Measurements from ENCODE around the gene SSBP2.
"Not testable (repeated sequence)": the region's sequence is repeated elsewhere in the genome, so short reads cannot be mapped to it uniquely, and the experiment has no call there.

SSBP2 gene

GRCh38 chr5:81486711-81487110, 264.2 kb downstream of the SSBP2 start:
- Histone ChIP-seq H3K36me3 (ENCODE audit: insufficient read depth, low read length) (no peaks in the 10 kb centered on the region), H3K9me3 (ENCODE audit: low read length) (no peaks in the 10 kb centered on the region), H3K4me3 (ENCODE audit: low read depth in 1 of 2, low read length in 2 of 2) (no peak overlapping the region), H3K27ac (ENCODE audit: low read depth, low read length) (no peak overlapping the region), H3K4me1 (ENCODE audit: insufficient read depth, low read length) (no peaks in the 10 kb centered on the region), H3K27me3 (ENCODE audit: control insufficient read depth in 1 of 2, insufficient read depth in 2 of 2, low read length in 2 of 2) (no peaks in the 10 kb centered on the region), H3K9ac (ENCODE audit: low read length) (no peak overlapping the region)

- Histone ChIP-seq H3K9ac (ENCODE audit: low read length) (no peak overlapping the region), H3K27me3 (ENCODE audit: control insufficient read depth in 1 of 2, insufficient read depth in 2 of 2, low read length in 2 of 2) (no peaks in the 10 kb centered on the region), H3K9me3 (ENCODE audit: low read length) (no peaks in the 10 kb centered on the region), H3K4me1 (ENCODE audit: insufficient read depth, low read length) (no peaks in the 10 kb centered on the region), H3K36me3 (ENCODE audit: insufficient read depth, low read length) (no peaks in the 10 kb centered on the region), H3K4me3 (ENCODE audit: low read depth in 1 of 2, low read length in 2 of 2) (no peak overlapping the region), H3K27ac (ENCODE audit: low read depth, low read length) (no peak overlapping the region)
These were observed 268.3 kb downstream of the SSBP2 start for GRCh38 chr5:81482595-81482994.

DNA sequence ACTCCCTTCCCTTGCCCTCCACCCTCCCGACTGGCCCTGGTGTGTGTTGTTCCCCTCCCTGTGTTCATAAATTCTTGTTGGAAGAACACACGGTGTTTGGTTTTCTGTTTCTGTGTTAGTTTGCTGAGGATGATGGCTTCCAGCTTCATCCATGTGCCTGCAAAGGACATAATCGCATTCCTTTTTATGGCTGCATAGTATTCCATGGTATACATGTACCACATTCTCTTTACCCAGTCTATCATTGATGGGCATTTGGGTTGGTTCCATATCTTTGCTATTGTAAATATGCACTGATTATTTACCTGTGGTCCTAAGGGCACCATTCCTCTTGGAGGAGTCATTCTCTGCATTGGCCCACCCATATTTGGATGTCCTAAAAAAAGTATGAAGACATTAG, 277.5 kb downstream of the SSBP2 start:
- not testable (repeated sequence) for H3K4me3 ChIP-seq (ENCODE audit: low read depth in 1 of 2, low read length in 2 of 2); H3K9ac ChIP-seq (ENCODE audit: low read length); H3K27me3 ChIP-seq (ENCODE audit: control insufficient read depth in 1 of 2, insufficient read depth in 2 of 2, low read length in 2 of 2); H3K27ac ChIP-seq (ENCODE audit: low read depth, low read length); H3K4me1 ChIP-seq (ENCODE audit: insufficient read depth, low read length); H3K9me3 ChIP-seq (ENCODE audit: low read length)
- H3K36me3 ChIP-seq (ENCODE audit: insufficient read depth, low read length): peaks cover 14% of the 10 kb centered on the region

DNA sequence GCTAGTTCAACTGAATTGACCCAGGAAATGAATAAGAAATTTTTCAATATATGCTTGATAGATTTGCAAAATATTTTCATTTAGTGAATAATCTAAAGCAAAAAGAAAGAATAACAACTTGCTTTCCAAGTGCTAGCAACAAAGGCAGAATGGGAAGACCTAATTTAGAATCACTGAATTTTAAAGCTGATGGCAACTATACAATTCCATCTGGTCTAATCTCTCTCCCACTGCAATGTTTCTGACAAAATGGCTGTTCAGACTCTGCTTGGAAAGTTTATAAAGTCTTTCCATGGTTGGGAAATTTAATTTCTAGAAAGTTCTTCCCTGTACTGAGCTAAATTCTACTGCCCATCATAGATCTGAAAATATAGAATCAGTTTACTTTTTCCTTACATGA, 281.2 kb downstream of the SSBP2 start:
- H3K4me3 ChIP-seq (ENCODE audit: low read depth in 1 of 2, low read length in 2 of 2): no peak overlapping the region
- H3K9me3 ChIP-seq (ENCODE audit: low read length): no peaks in the 10 kb centered on the region
- no peak overlapping the region for H3K27ac ChIP-seq (ENCODE audit: low read depth, low read length)
- no peaks in the 10 kb centered on the region for H3K4me1 ChIP-seq (ENCODE audit: insufficient read depth, low read length)
- no peaks in the 10 kb centered on the region for H3K27me3 ChIP-seq (ENCODE audit: control insufficient read depth in 1 of 2, insufficient read depth in 2 of 2, low read length in 2 of 2)
- H3K9ac ChIP-seq (ENCODE audit: low read length): no peak overlapping the region
- H3K36me3 ChIP-seq (ENCODE audit: insufficient read depth, low read length): peaks cover 14% of the 10 kb centered on the region

- Histone ChIP-seq H3K27me3 (ENCODE audit: control insufficient read depth in 1 of 2, insufficient read depth in 2 of 2, low read length in 2 of 2) (no peaks in the 10 kb centered on the region), H3K27ac (ENCODE audit: low read depth, low read length) (no peak overlapping the region), H3K4me3 (ENCODE audit: low read depth in 1 of 2, low read length in 2 of 2) (no peak overlapping the region), H3K4me1 (ENCODE audit: insufficient read depth, low read length) (no peaks in the 10 kb centered on the region), H3K9ac (ENCODE audit: low read length) (no peak overlapping the region), H3K36me3 (ENCODE audit: insufficient read depth, low read length) (peaks cover 5% of the 10 kb centered on the region), H3K9me3 (ENCODE audit: low read length) (no peaks in the 10 kb centered on the region)
These were observed 300.0 kb downstream of the SSBP2 start for GRCh38 chr5:81450940-81451339.

GRCh38 chr5:81435023-81435422, 315.9 kb downstream of the SSBP2 start:
- H3K27me3 ChIP-seq (ENCODE audit: control insufficient read depth in 1 of 2, insufficient read depth in 2 of 2, low read length in 2 of 2): no peaks in the 10 kb centered on the region
- H3K4me1 ChIP-seq (ENCODE audit: insufficient read depth, low read length): no peaks in the 10 kb centered on the region
- H3K27ac ChIP-seq (ENCODE audit: low read depth, low read length): no peak overlapping the region
- H3K9me3 ChIP-seq (ENCODE audit: low read length): no peaks in the 10 kb centered on the region
- H3K36me3 ChIP-seq (ENCODE audit: insufficient read depth, low read length): no peaks in the 10 kb centered on the region
- no peak overlapping the region for H3K9ac ChIP-seq (ENCODE audit: low read length)
- no peak overlapping the region for H3K4me3 ChIP-seq (ENCODE audit: low read depth in 1 of 2, low read length in 2 of 2)

- no peaks in the 10 kb centered on the region for H3K27me3 ChIP-seq (ENCODE audit: control insufficient read depth in 1 of 2, insufficient read depth in 2 of 2, low read length in 2 of 2)
- no peaks in the 10 kb centered on the region for H3K36me3 ChIP-seq (ENCODE audit: insufficient read depth, low read length)
- H3K27ac ChIP-seq (ENCODE audit: low read depth, low read length): no peak overlapping the region
- no peaks in the 10 kb centered on the region for H3K9me3 ChIP-seq (ENCODE audit: low read length)
- no peak overlapping the region for H3K4me3 ChIP-seq (ENCODE audit: low read depth in 1 of 2, low read length in 2 of 2)
- no peak overlapping the region for H3K9ac ChIP-seq (ENCODE audit: low read length)
- peaks cover 11% of the 10 kb centered on the region for H3K4me1 ChIP-seq (ENCODE audit: insufficient read depth, low read length)
These were observed 320.9 kb downstream of the SSBP2 start for GRCh38 chr5:81429985-81430384.

- H3K27ac ChIP-seq (ENCODE audit: low read depth, low read length): no peak overlapping the region
- H3K9me3 ChIP-seq (ENCODE audit: low read length): no peaks in the 10 kb centered on the region
- H3K9ac ChIP-seq (ENCODE audit: low read length): no peak overlapping the region
- no peaks in the 10 kb centered on the region for H3K27me3 ChIP-seq (ENCODE audit: control insufficient read depth in 1 of 2, insufficient read depth in 2 of 2, low read length in 2 of 2)
- H3K4me3 ChIP-seq (ENCODE audit: low read depth in 1 of 2, low read length in 2 of 2): no peak overlapping the region
- H3K36me3 ChIP-seq (ENCODE audit: insufficient read depth, low read length): no peaks in the 10 kb centered on the region
- H3K4me1 ChIP-seq (ENCODE audit: insufficient read depth, low read length): peaks cover 11% of the 10 kb centered on the region
These were observed 321.5 kb downstream of the SSBP2 start for GRCh38 chr5:81429363-81429762.

DNA sequence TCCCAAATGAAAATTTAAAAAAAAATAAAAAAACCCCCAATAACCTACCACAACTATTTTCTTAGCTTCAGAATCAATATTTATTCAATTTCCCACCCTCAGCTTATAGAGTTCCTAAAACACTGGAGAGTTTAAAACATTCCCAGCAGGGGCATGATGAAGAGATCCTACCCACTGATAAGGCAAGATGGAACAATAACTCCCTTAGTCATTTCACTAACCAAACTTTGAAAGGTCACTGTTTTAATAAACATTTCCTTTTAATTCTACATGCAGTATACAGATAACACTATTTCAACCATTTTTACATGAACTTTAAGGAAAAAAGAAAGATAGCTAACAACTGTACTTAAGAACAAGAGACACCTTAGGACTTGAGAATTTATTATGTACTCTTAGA, 322.0 kb downstream of the SSBP2 start:
- no peaks in the 10 kb centered on the region for H3K9me3 ChIP-seq (ENCODE audit: low read length)

GRCh38 chr5:81428446-81428845, 322.5 kb downstream of the SSBP2 start:
- H3K9ac ChIP-seq (ENCODE audit: low read length): no peak overlapping the region

More for the DNA sequence above, 322.0 kb downstream of the SSBP2 start:
- H3K9ac ChIP-seq (ENCODE audit: low read length): no peak overlapping the region
- H3K4me3 ChIP-seq (ENCODE audit: low read depth in 1 of 2, low read length in 2 of 2): no peak overlapping the region
- H3K36me3 ChIP-seq (ENCODE audit: insufficient read depth, low read length): no peaks in the 10 kb centered on the region
- peaks cover 11% of the 10 kb centered on the region for H3K4me1 ChIP-seq (ENCODE audit: insufficient read depth, low read length)
- H3K27me3 ChIP-seq (ENCODE audit: control insufficient read depth in 1 of 2, insufficient read depth in 2 of 2, low read length in 2 of 2): no peaks in the 10 kb centered on the region
- H3K27ac ChIP-seq (ENCODE audit: low read depth, low read length): no peak overlapping the region

DNA sequence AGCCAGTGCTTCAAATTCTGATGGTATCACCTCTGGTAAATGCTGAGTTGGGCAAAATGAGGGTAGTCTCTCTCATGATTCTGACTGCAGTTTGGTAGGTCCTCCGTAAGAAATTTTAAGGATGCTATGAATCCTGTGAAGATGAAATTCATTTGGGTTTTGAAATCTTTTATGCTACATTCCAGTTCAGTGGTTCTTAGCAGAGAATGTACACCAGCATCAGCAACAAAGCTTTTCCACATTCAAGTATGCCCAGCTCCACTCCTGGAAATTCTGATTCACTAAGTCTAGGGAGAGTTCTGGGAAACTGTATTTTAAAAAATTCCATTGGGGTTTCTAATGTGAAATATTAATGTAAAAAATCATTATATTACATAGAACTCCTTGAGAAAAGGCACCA, 323.3 kb downstream of the SSBP2 start:
- Histone ChIP-seq H3K27me3 (ENCODE audit: control insufficient read depth in 1 of 2, insufficient read depth in 2 of 2, low read length in 2 of 2) (no peaks in the 10 kb centered on the region), H3K27ac (ENCODE audit: low read depth, low read length) (no peak overlapping the region), H3K4me3 (ENCODE audit: low read depth in 1 of 2, low read length in 2 of 2) (no peak overlapping the region), H3K36me3 (ENCODE audit: insufficient read depth, low read length) (no peaks in the 10 kb centered on the region), H3K9ac (ENCODE audit: low read length) (no peak overlapping the region), H3K9me3 (ENCODE audit: low read length) (no peaks in the 10 kb centered on the region), H3K4me1 (ENCODE audit: insufficient read depth, low read length) (peaks cover 11% of the 10 kb centered on the region)

More at GRCh38 chr5:81428446-81428845, 322.5 kb downstream of the SSBP2 start:
- H3K4me1 ChIP-seq (ENCODE audit: insufficient read depth, low read length): peaks cover 11% of the 10 kb centered on the region
- H3K9me3 ChIP-seq (ENCODE audit: low read length): no peaks in the 10 kb centered on the region
- no peaks in the 10 kb centered on the region for H3K27me3 ChIP-seq (ENCODE audit: control insufficient read depth in 1 of 2, insufficient read depth in 2 of 2, low read length in 2 of 2)
- H3K27ac ChIP-seq (ENCODE audit: low read depth, low read length): no peak overlapping the region
- H3K4me3 ChIP-seq (ENCODE audit: low read depth in 1 of 2, low read length in 2 of 2): no peak overlapping the region
- H3K36me3 ChIP-seq (ENCODE audit: insufficient read depth, low read length): no peaks in the 10 kb centered on the region

- Histone ChIP-seq H3K9me3 (ENCODE audit: low read length) (no peaks in the 10 kb centered on the region), H3K27ac (ENCODE audit: low read depth, low read length) (no peak overlapping the region), H3K27me3 (ENCODE audit: control insufficient read depth in 1 of 2, insufficient read depth in 2 of 2, low read length in 2 of 2) (no peaks in the 10 kb centered on the region), H3K9ac (ENCODE audit: low read length) (no peak overlapping the region), H3K4me1 (ENCODE audit: insufficient read depth, low read length) (peaks cover 11% of the 10 kb centered on the region), H3K36me3 (ENCODE audit: insufficient read depth, low read length) (no peaks in the 10 kb centered on the region), H3K4me3 (ENCODE audit: low read depth in 1 of 2, low read length in 2 of 2) (no peak overlapping the region)
These were observed 324.4 kb downstream of the SSBP2 start for GRCh38 chr5:81426359-81427030.

Data from muscle layer of colon (tissue), 2 donors.